Naive thymus-derived CD4-positive, alpha-beta T cell (primary cell): ENCODE measurements around the gene VSTM2L. TPM values are rescaled to one million over a fixed set of nuclear protein-coding genes. Genes with fewer than 3 reads are reported as not detected.

ENCODE experiments used
- ATAC-seq: fragments of 150-1000 bp; cut with Tn5 transposase; 2 replicates; pipeline ENCODE4 v1.10.0; 2021; ENCODE audit warnings: mild to moderate bottlenecking, moderate library complexity
- CTCF ChIA-PET: fragments of 350-600 bp; sonication (Branson Sonifier 250); formaldehyde crosslinking; loops from one replicate; lab custom pipeline; 2021; ENCODE audit warnings: antibody characterized with exemption; lab: Charles Lee
- POLR2A ChIA-PET: fragments of 350-600 bp; sonication (Branson Sonifier 250); formaldehyde crosslinking; loops from one replicate; lab custom pipeline; 2021; ENCODE audit warnings: antibody characterized with exemption, inconsistent platforms; lab: Charles Lee
- DNase-seq, 9 donors: peaks; one replicate each; pipeline versions ENCODE4 v3.0.0 to v3.0.0-alpha.2; 2020 to 2022; ENCODE audit warnings: mixed read lengths in 1 of 9
- H3K27ac ChIP-seq: one replicate; pipeline ENCODE4 v1.7.0; 2013; ENCODE audit warnings: mild to moderate bottlenecking, low read depth, low read length, moderate library complexity
- H3K27me3 ChIP-seq, 2 donors: one replicate each; pipeline ENCODE4 v1.7.0; 2013; ENCODE audit warnings: low read length in 2 of 2, mild to moderate bottlenecking in 2 of 2, moderate library complexity in 2 of 2; ENCODE audit not compliant: control insufficient read depth in 2 of 2, insufficient read depth in 2 of 2
- H3K36me3 ChIP-seq, 3 experiments: 1 replicate in 2 of 3; 2 replicates in 1 of 3; pipeline ENCODE4 v1.7.0; 2013; ENCODE audit warnings: low read length in 3 of 3, mild to moderate bottlenecking in 3 of 3, moderate library complexity in 1 of 3; ENCODE audit not compliant: insufficient read depth in 3 of 3, control insufficient read depth in 2 of 3
- H3K4me1 ChIP-seq, 2 donors: one replicate each; pipeline ENCODE4 v1.7.0; 2013; ENCODE audit warnings: low read length in 2 of 2, mild to moderate bottlenecking in 2 of 2, moderate library complexity in 1 of 2; ENCODE audit not compliant: control insufficient read depth in 2 of 2, insufficient read depth in 2 of 2
- H3K4me3 ChIP-seq: 2 replicates; pipeline ENCODE4 v1.7.0; 2013; ENCODE audit warnings: mild to moderate bottlenecking, low read length
- H3K9me3 ChIP-seq, 3 experiments: 1 replicate in 2 of 3; 2 replicates in 1 of 3; pipeline ENCODE4 v1.7.0; 2013; ENCODE audit warnings: low read length in 3 of 3; ENCODE audit not compliant: control insufficient read depth in 2 of 3
- H3K27ac Mint-ChIP-seq, 9 donors: one replicate each; pipeline ENCODE4 v1.8.0; 2020 to 2022; ENCODE audit warnings: mixed read lengths in 9 of 9, mild to moderate bottlenecking in 8 of 9, moderate library complexity in 5 of 9, inconsistent platforms in 2 of 9
- H3K27me3 Mint-ChIP-seq, 5 donors: one replicate each; pipeline ENCODE4 v1.8.0; 2021 to 2022; ENCODE audit warnings: mixed read lengths in 5 of 5, mild to moderate bottlenecking in 1 of 5
- H3K36me3 Mint-ChIP-seq, 5 donors: one replicate each; pipeline ENCODE4 v1.8.0; 2020 to 2022; ENCODE audit warnings: mixed read lengths in 5 of 5, mild to moderate bottlenecking in 3 of 5, inconsistent platforms in 1 of 5
- H3K4me1 Mint-ChIP-seq, 7 donors: one replicate each; pipeline ENCODE4 v1.8.0; 2020 to 2022; ENCODE audit warnings: mixed read lengths in 7 of 7, mild to moderate bottlenecking in 3 of 7, inconsistent platforms in 1 of 7
- H3K4me3 Mint-ChIP-seq, 10 donors: one replicate each; pipeline ENCODE4 v1.8.0; 2020 to 2022; ENCODE audit warnings: mild to moderate bottlenecking in 10 of 10, mixed read lengths in 10 of 10, moderate library complexity in 6 of 10, inconsistent platforms in 2 of 10
- H3K9me3 Mint-ChIP-seq, 11 donors: one replicate each; pipeline ENCODE4 v1.8.0; 2020 to 2022; ENCODE audit warnings: mixed read lengths in 11 of 11, mild to moderate bottlenecking in 4 of 11, inconsistent platforms in 1 of 11, moderate library complexity in 1 of 11
- intact Hi-C, 2 donors: fragments of 100-400 bp; cut with micrococcal nuclease; formaldehyde crosslinking; loops; one replicate each; pipeline ENCODE4 v1.15.1; 2023
- polyA plus RNA-seq, 2 donors: library from polyadenylated mRNA; unstranded; fragments of 300-500 nt; fragmentation: Illumina TruSeq; gene quantifications; one replicate each; pipeline ENCODE4 v1.2.3, GENCODE V29; 2021
- total RNA-seq, 6 experiments: library from RNA in 5 of 6; stranded (reverse) in 5 of 6; gene quantifications; 1 replicate in 5 of 6; 2 replicates in 1 of 6; pipeline ENCODE4 v1.2.3 and lab custom pipeline; 2021 to 2026

The VSTM2L gene
- total and polyA plus RNA-seq, 7 experiments from 2014 or later, result 0.12 TPM; not detected in 6

- Histone ChIP-seq H3K27ac (no peak overlapping the region), H3K27me3 (no peaks in the 10 kb centered on the region), H3K9me3 (no peaks in the 10 kb centered on the region), H3K4me1 (no peaks in the 10 kb centered on the region), H3K4me3 (no peak overlapping the region), H3K36me3 (peaks cover 0 to 42% (median 5%) of the 10 kb centered on the region in 3 experiments)
- Mint-ChIP-seq H3K27me3 (no peaks in the 10 kb centered on the region), H3K9me3 (no peaks in the 10 kb centered on the region), H3K36me3 (peaks cover 7 to 74% (median 21%) of the 10 kb centered on the region in 5 donors), H3K27ac (peak overlapping the region in 1 of 9 donors; percentile 47), H3K4me3 (no peak overlapping the region), H3K4me1 (peaks cover 0 to 32% (median 16%) of the 10 kb centered on the region in 7 donors)
- DNase-seq, result no peak
- no peak for ATAC-seq
- POLR2A ChIA-PET, result no interaction called here
- CTCF ChIA-PET, result interaction anchor here (0.6 kb wide), 1 partner anchor 905 kb away, joined by 3 read pairs; no protein-coding TSS in a partner anchor
- intact Hi-C loops, result no loop called here
Observed at GRCh38 chr20:37988306-37988954, 85.5 kb downstream of the VSTM2L start.

- Mint-ChIP-seq H3K4me3 (peak overlapping the region in 2 of 10 donors; percentile 5 to 19), H3K27me3 (no peaks in the 10 kb centered on the region), H3K9me3 (no peaks in the 10 kb centered on the region), H3K36me3 (peaks cover 10 to 72% (median 16%) of the 10 kb centered on the region in 5 donors), H3K27ac (peak overlapping the region in 4 of 9 donors; percentile 2 to 84 (median 64)), H3K4me1 (peaks cover 0 to 32% (median 16%) of the 10 kb centered on the region in 7 donors)
- ChIA-PET POLR2A (no interaction called here), CTCF (interaction anchor here (0.9 kb wide), 1 partner anchor 15 kb away, joined by 3 read pairs; no protein-coding TSS in a partner anchor)
- Histone ChIP-seq H3K4me1 (no peaks in the 10 kb centered on the region), H3K4me3 (no peak overlapping the region), H3K27ac (no peak overlapping the region), H3K9me3 (no peaks in the 10 kb centered on the region), H3K36me3 (peaks cover 0 to 43% (median 0%) of the 10 kb centered on the region in 3 experiments), H3K27me3 (no peaks in the 10 kb centered on the region)
- peak; percentile 8 for ATAC-seq
- no peak for DNase-seq
- intact Hi-C loops, result no loop called here
Observed at GRCh38 chr20:37989601-37990295, 86.8 kb downstream of the VSTM2L start.

- Mint-ChIP-seq H3K4me1 (peaks cover 0 to 32% (median 16%) of the 10 kb centered on the region in 7 donors), H3K27ac (peak overlapping the region in 6 of 9 donors; percentile 15 to 84 (median 66)), H3K36me3 (peaks cover 15 to 73% (median 19%) of the 10 kb centered on the region in 5 donors), H3K9me3 (no peaks in the 10 kb centered on the region), H3K4me3 (peak overlapping the region in 3 of 10 donors; percentile 3 to 76 (median 9)), H3K27me3 (no peaks in the 10 kb centered on the region)
- peaks cover 0 to 50% (median 2%) of the 10 kb centered on the region in 3 experiments for H3K36me3 ChIP-seq
- DNase-seq (peak in 2 of 9 donors; percentile 16 to 72), ATAC-seq (peak; percentile 90)
- ChIA-PET POLR2A (no interaction called here), CTCF (no interaction called here)
- no peaks in the 10 kb centered on the region for H3K9me3 ChIP-seq
- no peak overlapping the region for H3K4me3 ChIP-seq
- no peaks in the 10 kb centered on the region for H3K4me1 ChIP-seq
- intact Hi-C loops, result no loop called here
- no peak overlapping the region for H3K27ac ChIP-seq
- no peaks in the 10 kb centered on the region for H3K27me3 ChIP-seq
Observed at GRCh38 chr20:37990571-37991151, 87.7 kb downstream of the VSTM2L start.

GRCh38 chr20:37991157-37991866 lies 88.4 kb downstream of the VSTM2L start:
- no peak overlapping the region for H3K27ac ChIP-seq
- Mint-ChIP-seq H3K27ac (peak overlapping the region in 4 of 9 donors; percentile 15 to 84 (median 60)), H3K4me1 (peaks cover 0 to 32% (median 16%) of the 10 kb centered on the region in 7 donors), H3K36me3 (peaks cover 15 to 73% (median 19%) of the 10 kb centered on the region in 5 donors), H3K27me3 (no peaks in the 10 kb centered on the region), H3K9me3 (no peaks in the 10 kb centered on the region), H3K4me3 (peak overlapping the region in 1 of 10 donors; percentile 76)
- CTCF ChIA-PET, result interaction anchor here (0.6 kb wide), 1 partner anchor 11 kb away, joined by 5 read pairs; no protein-coding TSS in a partner anchor
- no peak for DNase-seq
- POLR2A ChIA-PET, result interaction anchor here (0.6 kb wide), 1 partner anchor 41 kb away, joined by 3 read pairs; no protein-coding TSS in a partner anchor
- H3K27me3 ChIP-seq, result no peaks in the 10 kb centered on the region
- no peaks in the 10 kb centered on the region for H3K9me3 ChIP-seq
- ATAC-seq, result no peak
- intact Hi-C loops, result no loop called here
- no peak overlapping the region for H3K4me3 ChIP-seq
- peaks cover 3 to 57% (median 6%) of the 10 kb centered on the region in 3 experiments for H3K36me3 ChIP-seq
- H3K4me1 ChIP-seq, result no peaks in the 10 kb centered on the region

- H3K27me3 ChIP-seq, result no peaks in the 10 kb centered on the region
- Mint-ChIP-seq H3K9me3 (no peaks in the 10 kb centered on the region), H3K27me3 (no peaks in the 10 kb centered on the region), H3K36me3 (peaks cover 15 to 72% (median 20%) of the 10 kb centered on the region in 5 donors), H3K27ac (peak overlapping the region in 1 of 9 donors; percentile 84), H3K4me3 (no peak overlapping the region), H3K4me1 (peaks cover 0 to 32% (median 16%) of the 10 kb centered on the region in 7 donors)
- ChIA-PET POLR2A (interaction anchor here (0.6 kb wide), 1 partner anchor 40 kb away, joined by 3 read pairs; no protein-coding TSS in a partner anchor), CTCF (interaction anchor here (0.6 kb wide), 1 partner anchor 10 kb away, joined by 5 read pairs; no protein-coding TSS in a partner anchor)
- H3K4me3 ChIP-seq, result no peak overlapping the region
- DNase-seq (no peak), ATAC-seq (no peak)
- H3K27ac ChIP-seq, result no peak overlapping the region
- peaks cover 6 to 57% (median 6%) of the 10 kb centered on the region in 3 experiments for H3K36me3 ChIP-seq
- intact Hi-C loops, result loop anchor here in 1 of 2 donors (2.0 kb wide), 1 partner anchor 375 kb away; no protein-coding TSS in a partner anchor
- no peaks in the 10 kb centered on the region for H3K9me3 ChIP-seq
- no peaks in the 10 kb centered on the region for H3K4me1 ChIP-seq
Observed at GRCh38 chr20:37991908-37992307, 89.0 kb downstream of the VSTM2L start.
